Activated naive CD4-positive, alpha-beta T cell treated with Interleukin-2 at 50 U/mL for 16 hours (primary cell): Measurements from ENCODE around the gene GSG1L2.

Experiments
- DNase-seq: peaks from one replicate; pipeline ENCODE4 v3.0.0-alpha.2; 2020

The GSG1L2 gene

DNA sequence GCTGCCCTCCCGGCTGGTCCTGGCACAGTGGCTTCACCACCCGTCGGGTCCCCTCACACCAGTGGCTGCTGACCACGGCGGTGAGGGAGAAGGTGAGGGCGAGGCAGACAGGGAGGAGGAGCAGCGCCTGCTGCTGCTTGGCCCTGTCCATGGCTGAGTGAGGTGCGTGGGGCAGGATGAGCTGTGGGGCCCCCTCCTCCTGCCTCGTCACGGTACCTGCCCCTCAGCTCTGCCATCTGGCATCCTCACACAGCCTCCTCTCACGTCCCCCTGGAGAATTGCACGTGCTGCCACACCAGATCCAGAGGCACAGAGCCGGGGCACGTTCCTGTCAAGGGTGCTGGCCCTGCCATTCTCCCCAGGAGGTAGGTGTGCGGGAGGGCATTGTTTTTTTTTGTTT lies at the start of gene GSG1L2:
TSS of gene GSG1L2 (minus strand) at position 159 of the 400 bp plus-strand sequence. CDS start at position 151, 8 bp downstream.
- DNase-seq = no peak

DNA sequence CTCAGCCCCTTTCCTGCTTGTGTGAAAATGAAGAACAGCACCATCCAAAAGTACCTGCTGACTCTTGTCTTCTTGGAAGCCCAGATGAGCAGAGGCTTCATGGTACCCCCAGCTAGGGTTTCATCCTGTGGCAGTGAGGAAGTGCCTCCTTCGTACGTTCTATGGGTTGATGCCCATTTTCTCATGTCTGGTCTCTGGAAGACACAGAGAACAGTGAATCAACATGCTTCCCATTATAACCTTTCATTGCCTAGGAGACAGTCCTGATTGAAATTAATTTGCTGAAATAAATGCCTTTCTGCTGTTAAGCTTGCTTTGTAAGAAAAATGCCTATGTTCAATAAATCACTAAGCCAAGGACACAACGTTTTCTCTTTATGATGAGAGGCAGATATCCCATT lies 46.7 kb upstream of the GSG1L2 start:
- DNase-seq = no peak

DNA sequence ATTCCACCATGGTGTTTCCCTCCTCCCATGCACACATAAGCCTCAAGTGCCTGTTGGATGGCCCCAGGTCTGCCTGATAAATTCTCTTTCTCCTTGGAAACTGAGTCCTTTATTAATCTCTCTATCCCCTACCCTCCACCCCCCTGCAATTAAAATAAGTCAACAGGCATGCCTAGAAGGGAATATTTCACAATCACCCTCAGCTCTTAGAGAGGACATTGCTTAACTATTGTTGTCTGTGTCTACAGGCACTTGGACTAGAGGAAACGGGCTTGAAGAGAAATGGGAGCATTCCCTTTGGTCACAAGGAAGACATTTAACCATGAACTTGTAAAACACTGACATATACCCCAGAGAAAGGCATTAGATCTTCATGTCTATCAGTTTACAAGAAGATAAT lies 43.7 kb upstream of the GSG1L2 start:
- no peak for DNase-seq

DNA sequence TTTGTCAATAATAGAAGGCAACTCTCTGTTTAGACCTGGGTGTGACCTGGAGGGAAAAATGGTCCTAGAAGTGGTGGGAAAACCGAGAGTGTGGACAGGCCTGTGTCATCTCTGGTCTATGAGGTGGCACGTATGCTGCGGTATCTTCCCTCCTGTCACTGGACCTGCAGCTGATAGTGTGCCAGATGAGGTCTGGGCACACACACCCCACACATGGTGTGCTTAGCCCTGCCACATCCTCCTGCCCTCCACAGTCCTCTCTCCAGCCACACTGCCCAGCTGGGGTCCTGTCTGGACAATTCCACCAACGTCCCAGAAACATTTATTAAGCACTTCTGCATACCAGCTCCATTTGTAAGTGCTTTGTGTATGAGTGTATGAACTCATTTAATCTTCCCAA lies 41.1 kb upstream of the GSG1L2 start:
- no peak for DNase-seq

DNA sequence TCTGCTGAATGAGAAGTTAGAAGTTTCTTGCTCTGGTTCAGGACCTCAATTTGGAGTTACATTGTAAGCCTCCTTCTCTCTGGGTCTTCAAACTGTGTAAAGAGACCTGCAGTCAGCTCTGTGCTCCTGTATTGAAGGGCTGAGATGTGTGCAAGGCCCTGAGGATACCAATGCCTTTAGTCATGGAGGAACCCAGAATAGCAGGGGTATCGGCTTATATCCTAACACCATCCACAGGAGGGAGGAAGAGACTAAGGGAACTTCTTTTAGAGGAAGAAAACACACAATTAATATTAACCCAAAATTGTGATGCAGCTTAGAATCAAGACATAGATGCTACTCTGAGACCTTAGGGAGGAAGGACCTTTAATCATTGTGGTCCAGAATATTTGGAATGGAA lies 40.3 kb upstream of the GSG1L2 start:
- DNase-seq = no peak

DNA sequence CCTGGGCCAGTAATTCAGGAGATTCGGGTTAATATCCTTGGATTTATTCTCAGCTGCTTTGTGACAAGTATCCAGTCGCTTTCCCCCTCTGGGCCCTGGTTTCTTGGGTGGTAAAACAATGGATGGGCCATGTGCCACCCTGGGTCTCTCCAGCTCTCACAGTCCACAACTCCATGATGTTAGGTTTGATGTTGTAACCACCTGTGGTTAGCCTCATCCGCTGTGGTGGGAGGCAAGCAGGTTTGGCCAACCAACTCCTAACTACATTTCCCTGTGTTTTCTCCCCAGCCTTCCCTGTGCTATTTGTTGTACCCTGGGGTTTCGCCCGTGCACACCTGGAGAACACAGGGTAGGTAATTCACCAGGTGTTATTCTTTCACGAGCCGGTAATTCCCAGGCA lies 39.0 kb upstream of the GSG1L2 start:
- no peak for DNase-seq

DNA sequence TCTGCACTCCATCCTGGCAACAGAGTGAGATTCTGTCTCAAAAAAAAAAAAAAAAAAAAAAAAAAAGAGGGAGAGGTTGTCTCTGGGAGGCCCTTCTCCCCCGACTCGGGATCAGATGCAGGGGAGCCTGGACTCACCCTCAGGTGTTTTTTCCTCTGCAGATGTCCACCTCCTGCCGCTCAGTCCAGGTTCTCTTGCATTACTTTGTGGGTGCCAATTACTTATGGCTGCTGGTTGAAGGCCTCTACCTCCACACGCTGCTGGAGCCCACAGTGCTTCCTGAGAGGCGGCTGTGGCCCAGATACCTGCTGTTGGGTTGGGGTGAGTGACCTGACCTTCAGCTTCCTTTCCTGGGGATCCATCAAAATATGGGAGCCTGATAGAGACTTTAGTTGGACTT lies 37.9 kb upstream of the GSG1L2 start:
- no peak for DNase-seq

DNA sequence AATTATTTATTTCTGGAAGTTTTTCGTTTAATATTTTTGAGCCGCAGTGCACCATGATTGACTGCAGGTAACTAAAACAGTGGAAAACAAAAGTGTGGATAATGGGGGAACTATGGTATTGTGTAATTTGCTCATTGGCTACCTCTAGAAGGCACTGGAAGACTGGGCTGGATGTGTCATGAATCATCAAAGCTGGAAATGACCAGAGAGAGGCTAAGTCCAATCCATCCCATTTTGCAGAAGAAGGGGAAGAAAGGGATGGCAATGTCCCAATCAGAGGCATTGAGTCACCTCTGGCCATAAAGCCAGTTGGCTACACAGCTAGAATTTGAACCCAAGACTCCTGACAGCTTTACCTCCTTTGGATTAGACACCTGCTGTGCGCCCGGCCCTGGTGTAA lies 33.2 kb upstream of the GSG1L2 start:
- no peak for DNase-seq

DNA sequence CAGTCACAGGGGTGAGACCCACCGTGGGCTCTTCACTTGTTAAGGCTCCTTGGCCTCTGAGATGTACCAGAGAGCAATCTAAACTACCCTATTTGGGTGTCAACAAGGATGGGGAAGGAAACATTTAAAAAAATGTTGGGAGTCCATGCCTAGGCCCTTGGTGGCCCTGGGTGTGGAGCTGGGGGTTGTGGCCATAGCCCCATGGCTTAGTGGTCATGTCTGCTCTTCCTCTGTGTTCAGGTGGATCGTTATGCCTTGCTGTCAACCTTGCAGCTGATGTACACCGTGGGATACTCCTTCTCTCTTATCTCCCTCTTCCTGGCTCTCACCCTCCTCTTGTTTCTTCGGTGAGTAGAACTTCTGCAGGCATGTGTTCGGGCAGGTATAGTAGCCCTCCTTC lies 32.4 kb upstream of the GSG1L2 start:
- no peak for DNase-seq

DNA sequence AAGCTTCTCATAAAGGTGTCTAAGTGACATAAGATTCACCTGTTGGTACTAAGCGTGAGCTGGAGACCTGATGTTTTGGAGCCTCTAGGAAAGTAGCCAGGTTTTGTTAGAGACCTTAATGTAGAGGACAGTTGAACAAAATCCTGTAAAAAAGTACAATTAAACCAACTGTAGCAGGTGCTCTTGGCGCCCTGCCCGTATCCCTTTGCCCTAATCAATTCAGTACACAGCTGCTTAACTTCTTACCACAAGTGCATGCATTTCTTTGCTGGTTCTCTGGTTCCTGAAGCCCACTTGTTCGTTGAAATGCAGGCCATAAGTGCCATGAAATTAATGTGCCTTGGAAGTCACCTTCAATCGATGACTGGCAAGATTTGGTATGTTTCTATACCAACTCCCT lies 28.3 kb upstream of the GSG1L2 start:
- no peak for DNase-seq

DNA sequence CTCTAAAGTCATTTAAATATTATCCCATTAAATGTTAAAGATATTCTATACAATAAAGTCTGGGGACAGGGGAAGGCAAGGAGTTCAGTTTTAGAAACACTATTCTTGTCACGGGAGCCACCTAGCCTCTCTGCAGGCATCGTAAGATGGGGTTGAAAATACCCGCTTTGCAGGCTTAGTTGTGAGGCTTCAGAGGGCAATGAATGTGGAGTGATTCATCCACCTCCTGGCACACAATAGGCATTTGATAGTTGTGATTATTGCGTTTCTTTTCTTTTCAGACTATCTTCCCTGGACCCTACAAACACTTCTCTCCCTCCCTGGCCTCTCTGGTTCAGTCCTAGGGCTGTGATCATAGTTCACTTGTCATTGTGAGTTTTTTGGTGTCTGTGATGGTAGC lies 23.4 kb upstream of the GSG1L2 start:
- no peak for DNase-seq

DNA sequence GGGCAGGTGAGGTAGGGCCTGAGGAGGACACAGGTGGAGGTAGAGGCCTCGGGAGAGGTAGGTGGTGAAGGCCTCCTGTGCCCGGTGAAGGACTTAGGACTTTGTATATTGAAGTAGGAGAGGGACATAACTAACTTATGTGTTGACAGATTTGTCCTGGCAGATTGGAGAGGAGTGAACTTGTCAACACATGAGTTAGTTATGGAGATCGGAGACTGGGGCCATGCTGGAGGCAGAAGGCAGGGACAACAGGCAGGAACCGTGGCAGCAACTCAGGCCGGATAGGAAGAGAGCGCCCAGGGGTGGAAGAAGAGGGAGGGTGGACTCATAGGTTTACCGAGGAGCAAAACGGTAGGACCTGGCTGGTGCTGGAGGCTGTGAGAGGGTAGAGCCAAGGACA lies 22.3 kb upstream of the GSG1L2 start:
- no peak for DNase-seq

DNA sequence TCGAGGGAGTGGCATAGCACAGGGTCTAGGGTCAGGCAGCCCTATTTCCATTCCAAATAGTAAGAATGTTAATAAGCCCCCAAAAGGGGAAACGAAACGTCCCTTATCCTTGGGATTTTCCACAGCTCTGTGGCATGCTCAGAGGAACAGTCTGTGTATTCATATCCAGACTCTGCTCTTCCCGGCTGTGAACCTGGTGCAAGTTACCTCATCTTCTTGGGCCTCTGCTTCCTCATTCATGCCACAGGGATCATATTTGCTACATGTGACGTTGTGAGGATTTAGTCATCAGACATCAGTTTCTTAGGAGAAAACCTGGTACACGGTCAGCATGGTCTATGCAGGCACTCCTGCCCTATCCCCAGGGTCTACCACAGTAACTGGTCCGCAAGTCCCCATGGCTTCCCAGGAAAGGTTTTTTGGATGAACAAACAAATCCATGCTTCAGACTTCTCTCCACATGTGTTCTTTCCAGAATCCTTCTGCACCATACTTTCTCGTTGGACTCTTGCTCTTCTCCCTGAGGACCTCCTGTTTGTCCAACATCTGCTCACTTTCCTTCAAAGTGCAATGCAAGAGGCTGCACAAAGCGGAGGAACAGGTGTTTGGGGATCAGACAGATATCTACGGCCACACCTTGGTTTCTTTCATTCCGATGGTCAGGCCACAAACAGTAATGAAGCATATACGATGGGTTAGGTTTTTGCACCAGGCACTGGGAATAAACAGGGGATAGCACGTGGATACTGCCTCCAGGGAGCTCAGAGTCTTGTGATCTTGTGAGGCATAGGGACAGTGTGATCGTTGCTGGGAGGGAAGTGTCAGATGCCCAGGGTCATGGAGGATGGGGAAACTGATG lies 21.5 kb upstream of the GSG1L2 start:
- no peak for DNase-seq

DNA sequence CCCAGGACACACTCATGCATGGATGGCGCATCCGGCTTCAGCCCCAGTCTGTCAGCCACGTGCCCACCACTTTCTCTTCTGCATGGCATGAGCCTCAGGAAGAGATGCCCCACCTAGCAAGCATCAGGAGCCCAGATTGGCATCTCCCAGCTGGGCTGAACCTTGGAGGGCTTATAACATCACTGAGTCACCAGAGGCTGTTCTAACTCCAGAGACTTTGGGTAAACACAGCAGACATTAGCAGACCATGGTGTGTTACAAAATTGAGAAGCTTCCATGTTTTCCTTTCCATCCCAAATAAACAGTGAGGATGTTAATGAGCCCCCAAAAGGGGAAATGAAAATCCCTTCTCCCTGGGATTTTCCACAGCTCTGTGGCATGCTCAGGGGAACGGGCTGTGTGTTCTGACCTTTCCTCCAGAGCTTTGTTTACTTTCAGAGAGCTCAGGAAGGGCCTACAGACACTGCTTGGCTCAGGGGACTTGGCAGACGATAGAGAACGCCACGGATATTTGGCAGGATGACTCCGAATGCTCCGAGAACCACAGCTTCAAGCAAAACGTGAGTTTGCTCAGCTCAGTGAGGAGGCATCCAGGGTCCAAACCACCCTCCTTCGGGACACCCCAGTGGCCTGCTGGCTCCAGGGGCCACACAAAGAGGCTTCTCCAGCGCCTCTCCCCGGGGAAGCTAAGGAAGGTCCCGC lies 20.3 kb upstream of the GSG1L2 start:
- no peak for DNase-seq

DNA sequence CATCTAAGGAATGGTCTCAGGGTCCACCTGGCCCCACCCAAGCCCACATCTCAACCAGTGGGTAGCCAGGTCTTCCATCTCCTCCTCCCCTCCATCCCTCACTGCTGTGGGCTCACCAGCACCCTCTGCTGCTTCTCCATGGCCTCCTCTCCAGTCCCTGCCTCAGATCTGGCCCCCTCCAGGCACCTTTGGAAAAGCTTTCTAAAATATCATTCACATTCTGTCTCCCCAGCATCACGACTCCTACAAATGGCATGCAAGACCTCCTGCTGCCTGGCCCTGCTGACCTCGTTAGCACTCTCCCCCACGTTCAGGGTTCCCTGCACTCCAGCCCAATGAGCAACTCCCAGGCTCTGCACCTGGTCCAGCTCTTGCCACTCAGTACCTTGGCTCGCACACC lies 17.6 kb upstream of the GSG1L2 start:
- no peak for DNase-seq

DNA sequence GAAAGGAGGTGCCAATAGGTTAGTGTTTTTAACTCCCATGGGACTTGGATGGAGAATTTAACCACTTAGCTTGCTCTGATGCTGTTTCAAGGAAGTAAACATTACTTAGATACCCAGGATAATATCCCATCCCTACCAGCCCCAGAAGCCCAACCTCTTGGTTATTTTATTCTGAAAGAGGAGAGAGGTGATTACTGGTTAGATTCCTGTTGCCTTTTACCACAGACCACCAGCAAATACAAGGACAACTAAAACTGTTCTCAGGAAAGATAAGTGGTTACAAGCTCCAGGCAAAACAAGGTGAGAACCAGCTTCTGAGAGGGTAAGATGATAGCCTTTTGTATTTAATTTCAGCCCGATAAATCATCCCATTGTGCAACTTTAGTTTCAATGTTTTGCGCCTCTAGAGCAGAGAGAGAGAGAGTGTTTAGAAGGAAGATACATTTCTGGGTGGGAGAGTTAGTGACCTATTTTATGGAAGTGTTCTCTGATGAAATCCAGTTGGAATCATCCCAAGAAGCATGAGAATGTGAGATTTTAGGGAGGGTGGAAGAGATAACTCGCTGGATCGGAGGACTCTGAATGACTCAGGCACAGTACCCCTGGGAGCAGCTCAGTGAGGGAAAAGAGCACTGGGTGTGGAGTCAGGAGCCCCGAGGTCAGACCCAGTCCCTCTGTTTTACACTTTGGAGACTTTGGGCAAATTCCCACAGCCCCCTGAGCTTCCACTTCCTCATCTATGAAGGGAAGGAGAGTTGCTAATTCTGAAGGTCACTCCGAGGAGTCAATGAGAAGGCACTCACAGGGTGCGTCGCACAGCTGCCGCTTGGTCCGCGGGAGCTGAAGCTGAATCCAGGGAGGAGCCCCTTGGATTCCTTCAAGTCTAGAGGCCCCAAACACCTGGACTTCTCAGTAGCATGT lies 15.9 kb upstream of the GSG1L2 start:
- no peak for DNase-seq

DNA sequence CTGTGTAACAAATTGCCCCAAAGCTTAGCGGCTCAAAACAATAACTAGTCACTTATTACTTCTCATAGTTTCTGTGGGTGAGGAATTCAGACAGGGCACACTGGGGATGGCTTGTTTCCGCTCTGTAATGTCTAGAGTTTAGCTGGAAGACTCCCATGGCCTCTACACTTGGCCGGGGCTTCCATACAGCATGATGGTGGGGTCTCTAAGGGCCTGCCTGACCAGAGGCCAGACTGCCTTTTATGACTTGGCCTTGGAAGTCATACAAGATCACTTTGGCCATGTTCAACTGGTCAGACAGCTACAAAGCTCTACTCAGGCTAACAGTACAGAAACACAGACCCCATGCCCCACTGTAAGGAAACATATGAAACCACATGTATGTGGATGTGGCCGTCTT lies 12.0 kb upstream of the GSG1L2 start:
- DNase-seq = no peak

DNA sequence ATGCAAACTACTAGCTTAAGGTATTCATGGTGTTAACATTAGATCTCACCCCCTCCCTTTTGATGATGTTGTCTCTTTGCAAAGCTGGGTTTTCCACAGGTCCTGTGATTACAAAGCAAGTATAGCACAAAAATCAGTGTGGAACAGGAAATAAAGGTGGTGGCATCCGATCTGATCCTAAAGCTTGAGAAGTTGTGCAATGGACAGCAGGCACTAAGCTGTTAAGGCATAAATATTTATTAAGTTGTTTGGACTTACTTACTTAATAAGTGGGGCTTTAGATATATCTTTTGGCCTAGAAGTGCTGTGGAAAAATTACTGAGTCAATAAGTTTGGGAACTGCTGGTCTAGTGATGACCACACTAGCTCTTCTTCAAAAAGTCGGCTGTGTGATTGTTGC lies 8.8 kb upstream of the GSG1L2 start:
- no peak for DNase-seq

DNA sequence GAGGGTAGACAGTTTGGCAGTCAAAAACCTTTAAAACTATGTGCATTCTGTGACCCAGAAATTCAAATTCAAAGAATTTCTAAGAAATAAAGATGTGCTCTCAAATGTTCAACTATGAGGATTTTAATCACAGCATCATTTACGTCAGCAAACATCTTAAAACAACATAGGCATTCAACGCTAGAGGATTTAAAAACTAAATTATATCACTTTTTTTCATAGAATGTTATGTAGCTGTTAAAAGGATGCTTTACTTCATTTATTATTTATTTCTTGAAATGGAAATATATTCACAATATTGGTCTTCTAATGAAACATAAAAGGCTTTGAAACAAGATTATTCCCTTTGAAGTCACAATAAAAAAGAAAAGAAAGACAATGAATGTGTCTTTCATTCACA lies 7.5 kb upstream of the GSG1L2 start:
- DNase-seq = no peak

DNA sequence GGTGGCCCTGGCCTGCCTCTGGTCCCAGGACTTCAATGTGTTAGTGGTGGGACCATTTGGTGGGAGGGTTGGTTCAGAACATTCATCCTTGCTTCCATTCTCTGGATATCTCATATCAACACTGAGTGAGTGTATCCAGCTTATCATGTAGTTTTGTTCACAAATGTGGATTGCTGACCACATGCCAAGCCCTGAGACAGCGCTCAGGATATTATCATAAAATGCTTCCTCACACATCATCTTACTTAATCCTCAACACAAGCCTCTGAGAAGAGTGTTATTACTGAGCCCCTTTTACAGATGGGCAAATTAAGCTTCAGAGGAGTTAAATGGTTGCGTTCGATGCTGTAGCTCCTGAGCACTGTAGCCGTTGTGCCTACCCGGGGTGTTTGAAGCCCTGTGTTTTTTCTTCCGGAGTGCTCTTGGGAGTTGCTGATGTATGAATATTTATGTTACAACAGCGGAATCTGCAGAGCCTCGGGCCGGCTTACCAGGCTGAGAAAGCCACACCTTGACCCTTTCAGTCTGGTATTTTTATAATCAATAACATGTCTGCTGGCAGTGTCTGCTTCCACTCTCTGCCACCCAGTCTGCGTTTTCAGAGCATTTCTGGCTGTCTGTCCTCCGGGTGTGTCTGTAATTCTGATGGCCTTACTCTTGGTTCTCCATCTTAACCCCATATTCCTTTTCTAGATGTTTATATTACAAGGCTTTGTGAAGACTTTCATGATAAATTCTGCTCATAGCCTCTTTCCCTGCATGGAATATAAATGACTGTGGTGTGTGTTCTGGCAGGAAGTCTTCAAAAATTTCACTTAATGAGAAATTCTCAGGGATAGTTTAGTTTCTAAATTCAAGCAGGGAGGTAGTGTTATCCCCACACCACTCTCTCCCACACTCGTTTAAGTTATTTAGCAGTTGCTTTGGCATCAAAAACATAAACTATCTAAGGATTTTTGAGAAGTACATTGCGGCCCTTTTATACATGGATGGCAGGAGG lies 6.7 kb upstream of the GSG1L2 start:
- no peak for DNase-seq

DNA sequence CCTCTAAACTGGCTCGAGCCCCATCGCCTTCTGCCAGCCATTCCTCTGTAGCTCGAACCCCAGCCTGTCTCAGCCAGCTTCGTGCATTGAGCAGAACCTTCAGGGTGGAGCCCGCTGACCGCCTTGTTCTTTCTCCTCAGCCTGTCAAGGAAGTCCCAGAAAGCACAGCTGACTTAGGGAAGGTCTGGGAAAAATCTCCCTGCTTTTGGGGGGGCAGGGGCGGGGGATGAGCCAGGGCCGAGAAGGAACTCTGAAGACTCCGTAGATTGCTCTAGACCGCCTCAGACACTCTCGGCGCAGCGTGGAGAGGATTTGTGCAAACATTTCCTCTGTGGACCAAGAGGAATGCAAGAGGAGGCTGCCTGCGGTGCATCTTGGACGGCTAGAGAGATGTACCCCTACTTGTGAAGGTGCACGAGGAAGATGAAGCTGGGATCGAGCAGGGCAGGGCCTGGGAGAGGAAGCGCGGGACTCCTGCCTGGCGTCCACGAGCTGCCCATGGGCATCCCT lies 3.8 kb upstream of the GSG1L2 start, which contains the start of gene GLP2R:
TSS of gene GLP2R (plus strand) at position 284 of the 510 bp plus-strand sequence. CDS start at position 424, 140 bp downstream.
- no peak for DNase-seq
